ENCODE results near the gene FGFR2.

- TF ChIP-seq EZH2 (IDR thresholded peaks at IDR 0.05) (no peak), FOXP2 (optimal IDR thresholded peaks at IDR 0.05; ENCODE audit: control extremely low read depth, extremely low read length, insufficient read depth) (no peak)
Observed at GRCh38 chr10:121453160-121453559, 145.1 kb downstream of the FGFR2 start.

Data from SK-N-MC (cell line).